Vagina (tissue), 2 donors: ENCODE data around the gene MRPS27. TPM values are rescaled to one million over a fixed set of nuclear protein-coding genes. Genes with fewer than 3 reads are reported as not detected.

Source experiments
- DNase-seq, 2 donors: peaks; one replicate each; pipeline ENCODE4 v3.0.0-alpha.2; 2017; ENCODE audit errors: extremely low spot score in 2 of 2
- H3K27ac ChIP-seq: fragments of 200-600 bp; sonication (generic); one replicate; pipeline ENCODE4 v1.5.1; 2019
- H3K27me3 ChIP-seq: fragments of 200-600 bp; sonication (generic); one replicate; pipeline ENCODE4 v1.5.1; 2019
- H3K36me3 ChIP-seq, 2 donors: fragments of 200-600 bp; sonication (generic); one replicate each; pipeline ENCODE4 v1.5.1; 2017 to 2019
- H3K4me1 ChIP-seq: fragments of 200-600 bp; sonication (generic); one replicate; pipeline ENCODE4 v1.5.1; 2019
- H3K4me3 ChIP-seq, 2 donors: fragments of 200-600 bp; sonication (generic); 1 replicate in 1 of 2; 2 replicates in 1 of 2; pipeline ENCODE4 v1.5.1; 2016 to 2019
- H3K9me3 ChIP-seq: fragments of 200-600 bp; sonication (generic); one replicate; pipeline ENCODE4 v1.5.1; 2019
- POLR2A ChIP-seq, 2 donors: fragments of 450-650 bp; IDR thresholded peaks; one replicate each; pipeline ENCODE4 v1.6.1; 2017; ENCODE audit warnings: antibody characterized with exemption in 2 of 2, mild to moderate bottlenecking in 2 of 2, moderate library complexity in 2 of 2
- POLR2AphosphoS5 ChIP-seq, 2 donors: sonication (generic); formaldehyde crosslinking; IDR thresholded peaks; one replicate each; pipeline ENCODE4 v1.9.0; 2017; ENCODE audit warnings: antibody characterized with exemption in 2 of 2, mild to moderate bottlenecking in 2 of 2, low read depth in 1 of 2; ENCODE audit not compliant: insufficient read depth in 1 of 2
- intact Hi-C: fragments of 100-400 bp; cut with DNase I; formaldehyde crosslinking; loops from one replicate; pipeline ENCODE4 v1.15.1; 2023
- total RNA-seq: library from RNA; depleted of rRNA; stranded (reverse); fragments of >200 nt; gene quantifications from one replicate; pipeline ENCODE4 v1.2.3, GENCODE V29; 2016
- TF ChIP-seq, protein P1 (sequence below), 3 experiments: fragments of 450-650 bp in 2 of 3; fragments of 200-600 bp in 1 of 3; sonication (generic) in 1 of 3; IDR thresholded peaks; one replicate each; pipeline ENCODE4 v1.5.1; 2017 to 2019; ENCODE audit warnings: antibody characterized with exemption in 3 of 3, mild to moderate bottlenecking in 2 of 3, moderate library complexity in 2 of 3

Gene MRPS27
- total RNA-seq, 1 donor from 2014 or later: 44.9 TPM

DNA sequence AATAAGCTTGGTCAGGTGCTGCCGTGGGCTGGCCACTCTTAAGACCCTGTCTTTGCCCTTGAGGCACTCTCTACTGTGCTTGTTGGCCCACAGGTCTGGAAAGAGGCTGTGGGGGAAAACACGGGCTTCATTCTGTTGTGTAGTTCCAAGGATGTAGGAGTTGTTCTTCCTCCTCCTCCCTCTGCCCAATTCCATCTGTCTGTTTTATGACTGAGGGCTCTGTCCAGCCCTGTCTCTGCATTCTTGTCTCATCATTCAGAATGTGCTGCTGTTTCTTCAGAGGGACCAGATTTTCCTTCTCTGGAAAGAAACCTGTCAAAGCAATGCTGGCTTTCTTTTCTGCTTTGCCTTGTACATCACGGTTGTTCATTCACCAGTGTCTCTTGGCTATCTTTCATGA, 128.6 kb downstream of the MRPS27 start:
- Histone ChIP-seq H3K4me1 (peaks cover 6% of the 10 kb centered on the region), H3K27me3 (no peaks in the 10 kb centered on the region), H3K36me3 (peaks cover 0 to 18% of the 10 kb centered on the region in 2 donors), H3K4me3 (no peak overlapping the region), H3K9me3 (no peaks in the 10 kb centered on the region), H3K27ac (no peak overlapping the region)
- DNase-seq: no peak
- intact Hi-C loops: no loop called here
- TF ChIP-seq POLR2A (IDR thresholded peaks at IDR 0.05) (no peak), POLR2AphosphoS5 (IDR thresholded peaks at IDR 0.05; ENCODE audit: insufficient read depth in 1 of 2, low read depth in 1 of 2) (no peak)
- TF ChIP-seq, protein P1, sequence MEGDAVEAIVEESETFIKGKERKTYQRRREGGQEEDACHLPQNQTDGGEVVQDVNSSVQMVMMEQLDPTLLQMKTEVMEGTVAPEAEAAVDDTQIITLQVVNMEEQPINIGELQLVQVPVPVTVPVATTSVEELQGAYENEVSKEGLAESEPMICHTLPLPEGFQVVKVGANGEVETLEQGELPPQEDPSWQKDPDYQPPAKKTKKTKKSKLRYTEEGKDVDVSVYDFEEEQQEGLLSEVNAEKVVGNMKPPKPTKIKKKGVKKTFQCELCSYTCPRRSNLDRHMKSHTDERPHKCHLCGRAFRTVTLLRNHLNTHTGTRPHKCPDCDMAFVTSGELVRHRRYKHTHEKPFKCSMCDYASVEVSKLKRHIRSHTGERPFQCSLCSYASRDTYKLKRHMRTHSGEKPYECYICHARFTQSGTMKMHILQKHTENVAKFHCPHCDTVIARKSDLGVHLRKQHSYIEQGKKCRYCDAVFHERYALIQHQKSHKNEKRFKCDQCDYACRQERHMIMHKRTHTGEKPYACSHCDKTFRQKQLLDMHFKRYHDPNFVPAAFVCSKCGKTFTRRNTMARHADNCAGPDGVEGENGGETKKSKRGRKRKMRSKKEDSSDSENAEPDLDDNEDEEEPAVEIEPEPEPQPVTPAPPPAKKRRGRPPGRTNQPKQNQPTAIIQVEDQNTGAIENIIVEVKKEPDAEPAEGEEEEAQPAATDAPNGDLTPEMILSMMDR (IDR thresholded peaks at IDR 0.05): no peak

DNA sequence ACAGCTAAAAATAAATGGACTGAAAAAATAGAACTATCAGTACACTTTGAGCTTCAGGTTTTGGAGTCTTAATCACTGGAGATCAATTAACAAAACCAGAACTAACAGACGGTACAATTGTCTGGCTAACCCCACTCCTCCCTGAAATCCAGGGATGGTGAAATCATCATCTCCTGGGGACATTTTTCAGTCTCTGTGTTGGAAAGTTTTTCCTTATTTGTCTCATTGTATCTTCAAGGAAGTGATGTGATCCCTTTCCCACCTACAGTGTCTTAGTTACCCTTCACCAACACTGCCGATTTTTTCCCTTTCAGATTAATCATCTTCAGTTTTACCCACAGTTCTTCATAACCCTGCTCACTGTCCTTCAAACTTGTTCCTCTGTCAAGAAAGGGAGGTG, 130.9 kb downstream of the MRPS27 start:
- intact Hi-C loops: no loop called here
- Histone ChIP-seq H3K9me3 (no peaks in the 10 kb centered on the region), H3K27me3 (no peaks in the 10 kb centered on the region), H3K36me3 (peaks cover 0 to 9% of the 10 kb centered on the region in 2 donors), H3K4me1 (peaks cover 6% of the 10 kb centered on the region), H3K4me3 (no peak overlapping the region), H3K27ac (no peak overlapping the region)
- TF ChIP-seq POLR2AphosphoS5 (IDR thresholded peaks at IDR 0.05; ENCODE audit: insufficient read depth in 1 of 2, low read depth in 1 of 2): no peak
- TF ChIP-seq POLR2A (IDR thresholded peaks at IDR 0.05): no peak
- TF ChIP-seq, protein P1 (IDR thresholded peaks at IDR 0.05): no peak
- no peak for DNase-seq

DNA sequence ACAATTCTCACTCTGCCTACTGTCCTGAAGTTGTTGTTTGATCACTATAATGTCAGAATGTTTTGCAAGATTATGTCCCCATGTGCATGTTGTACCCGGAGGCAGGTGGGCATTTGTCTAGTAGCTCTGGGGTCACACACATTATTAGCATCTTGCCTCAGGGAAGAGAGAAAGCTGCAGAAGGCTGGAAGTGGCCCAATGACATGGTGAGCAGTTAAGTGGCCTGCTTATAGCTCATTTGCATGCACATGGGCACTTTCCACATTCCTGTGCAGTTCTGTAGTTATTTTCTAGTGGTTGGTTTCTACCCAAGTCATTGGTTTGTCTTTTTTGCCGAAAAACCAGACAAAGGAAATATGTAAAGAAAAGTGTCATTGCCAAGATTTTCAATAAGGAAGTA, 131.9 kb downstream of the MRPS27 start:
- no peak for TF ChIP-seq POLR2AphosphoS5 (IDR thresholded peaks at IDR 0.05; ENCODE audit: insufficient read depth in 1 of 2, low read depth in 1 of 2)
- TF ChIP-seq, protein P1 (IDR thresholded peaks at IDR 0.05): no peak
- no peak for TF ChIP-seq POLR2A (IDR thresholded peaks at IDR 0.05)
- intact Hi-C loops: no loop called here
- no peaks in the 10 kb centered on the region for H3K27me3 ChIP-seq
- peaks cover 6% of the 10 kb centered on the region for H3K4me1 ChIP-seq
- no peak overlapping the region for H3K27ac ChIP-seq
- H3K4me3 ChIP-seq: no peak overlapping the region
- DNase-seq: no peak
- H3K9me3 ChIP-seq: no peaks in the 10 kb centered on the region
- H3K36me3 ChIP-seq: peaks cover 0 to 8% of the 10 kb centered on the region in 2 donors

DNA sequence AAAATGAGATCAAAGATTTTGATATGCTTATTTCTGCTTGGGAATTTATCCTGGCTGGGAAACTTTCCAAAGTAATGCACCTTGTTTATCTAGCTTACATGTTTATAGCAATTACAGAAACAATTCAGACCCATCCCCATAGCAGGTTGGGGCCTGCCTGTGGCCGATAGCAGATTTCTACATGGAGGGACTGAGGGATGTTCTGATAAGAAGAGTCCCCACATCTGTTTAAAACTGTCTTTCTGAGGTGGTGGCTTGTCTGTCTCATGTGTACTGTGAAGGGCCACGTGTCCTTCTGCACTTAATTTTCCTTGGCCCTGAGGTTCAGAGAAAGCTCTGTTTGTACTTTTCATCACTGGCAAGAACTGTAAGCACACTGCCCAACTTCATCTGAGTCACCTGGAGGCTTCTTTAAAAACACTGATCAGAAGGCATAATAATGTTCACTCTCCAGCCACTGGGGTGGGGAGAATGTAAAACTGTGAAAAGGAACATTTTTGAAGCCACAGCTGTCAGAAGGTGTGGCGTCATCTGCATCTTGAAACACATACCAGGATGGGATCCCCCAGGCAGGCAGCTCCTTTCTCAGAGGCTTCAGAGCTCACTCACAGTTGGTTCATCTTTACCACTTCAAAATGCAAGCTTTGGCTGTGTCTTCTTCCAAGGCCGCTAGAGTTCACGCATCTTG, 132.5 kb downstream of the MRPS27 start:
- Histone ChIP-seq H3K36me3 (peaks cover 0 to 8% of the 10 kb centered on the region in 2 donors), H3K4me3 (no peak overlapping the region), H3K4me1 (peaks cover 6% of the 10 kb centered on the region), H3K27ac (no peak overlapping the region), H3K27me3 (no peaks in the 10 kb centered on the region), H3K9me3 (no peaks in the 10 kb centered on the region)
- intact Hi-C loops: no loop called here
- no peak for TF ChIP-seq POLR2AphosphoS5 (IDR thresholded peaks at IDR 0.05; ENCODE audit: insufficient read depth in 1 of 2, low read depth in 1 of 2)
- TF ChIP-seq, protein P1 (IDR thresholded peaks at IDR 0.05): no peak
- no peak for TF ChIP-seq POLR2A (IDR thresholded peaks at IDR 0.05)
- DNase-seq: no peak
